ENCODE results near the gene ZFPM1. TPM values are rescaled to one million over a fixed set of nuclear protein-coding genes. Genes with fewer than 3 reads are reported as not detected.

The ZFPM1 gene
- total RNA-seq, 2 experiments from 2014 or later = 2.1 to 14.2 TPM

- no TSS peak for BruUV-seq (replicated peaks)
- H4K20me1 ChIP-seq (ENCODE audit: insufficient read depth, low read length) = no peaks in the 10 kb centered on the region
- intact Hi-C loops (cut with micrococcal nuclease; ENCODE audit: unreplicated experiment) = no loop called here
- H3K4me2 ChIP-seq (ENCODE audit: low read length) = no peak overlapping the region
- ChIA-PET POLR2A (no interaction called here), CTCF (ENCODE audit: unreplicated experiment) (no interaction called here)
- no peak overlapping the region for H3K27ac ChIP-seq (ENCODE audit: low read depth, low read length, poor library complexity, severe bottlenecking)
- no peak overlapping the region for H3K4me3 ChIP-seq (ENCODE audit: low read depth, low read length, poor library complexity, severe bottlenecking)
- TF ChIP-seq EZH2phosphoT487 (IDR thresholded peaks at IDR 0.05; ENCODE audit: borderline replicate concordance, low read depth, low read length) = no peak
- TF ChIP-seq CTCF (conservative IDR thresholded peaks at IDR 0.05; ENCODE audit: low read length) = no peak
- no peaks in the 10 kb centered on the region for H3K36me3 ChIP-seq (ENCODE audit: insufficient read depth, low read length)
- no peaks in the 10 kb centered on the region for H3K4me1 ChIP-seq (ENCODE audit: insufficient read depth, low read length, poor library complexity, severe bottlenecking)
- H3K9me3 ChIP-seq (ENCODE audit: low read length) = no peaks in the 10 kb centered on the region
- H3K79me2 ChIP-seq (ENCODE audit: insufficient read depth, low read depth, low read length) = no peaks in the 10 kb centered on the region
- no peak for DNase-seq (ENCODE audit: low spot score)
- no peak overlapping the region for H2AFZ ChIP-seq (ENCODE audit: low read length)
- no peaks in the 10 kb centered on the region for H3K9me2 ChIP-seq (ENCODE audit: insufficient read depth, low read length)
These were observed 41.0 kb upstream of the ZFPM1 start for GRCh38 chr16:88411951-88412576.

GRCh38 chr16:88412766-88413165 is 40.3 kb upstream of the ZFPM1 start:
- Histone ChIP-seq H4K20me1 (ENCODE audit: insufficient read depth, low read length) (no peaks in the 10 kb centered on the region), H3K9me2 (ENCODE audit: insufficient read depth, low read length) (no peaks in the 10 kb centered on the region), H3K27ac (ENCODE audit: low read depth, low read length, poor library complexity, severe bottlenecking) (no peak overlapping the region), H3K4me1 (ENCODE audit: insufficient read depth, low read length, poor library complexity, severe bottlenecking) (no peaks in the 10 kb centered on the region), H3K36me3 (ENCODE audit: insufficient read depth, low read length) (no peaks in the 10 kb centered on the region), H3K4me3 (ENCODE audit: low read depth, low read length, poor library complexity, severe bottlenecking) (no peak overlapping the region), H2AFZ (ENCODE audit: low read length) (no peak overlapping the region), H3K9me3 (ENCODE audit: low read length) (no peaks in the 10 kb centered on the region), H3K79me2 (ENCODE audit: insufficient read depth, low read depth, low read length) (no peaks in the 10 kb centered on the region), H3K4me2 (ENCODE audit: low read length) (no peak overlapping the region)
- DNase-seq (ENCODE audit: low spot score) = no peak
- no TSS peak for BruUV-seq (replicated peaks)
- intact Hi-C loops (cut with micrococcal nuclease; ENCODE audit: unreplicated experiment) = no loop called here
- ChIA-PET CTCF (ENCODE audit: unreplicated experiment) (no interaction called here), POLR2A (no interaction called here)
- no peak for TF ChIP-seq EZH2phosphoT487 (IDR thresholded peaks at IDR 0.05; ENCODE audit: borderline replicate concordance, low read depth, low read length)
- TF ChIP-seq CTCF (conservative IDR thresholded peaks at IDR 0.05; ENCODE audit: low read length) = no peak

GRCh38 chr16:88413231-88413630 is 39.8 kb upstream of the ZFPM1 start:
- no peaks in the 10 kb centered on the region for H3K4me1 ChIP-seq (ENCODE audit: insufficient read depth, low read length, poor library complexity, severe bottlenecking)
- CTCF ChIA-PET (ENCODE audit: unreplicated experiment) = no interaction called here
- no peak overlapping the region for H2AFZ ChIP-seq (ENCODE audit: low read length)
- no peaks in the 10 kb centered on the region for H4K20me1 ChIP-seq (ENCODE audit: insufficient read depth, low read length)
- no peak overlapping the region for H3K4me2 ChIP-seq (ENCODE audit: low read length)
- no peaks in the 10 kb centered on the region for H3K9me2 ChIP-seq (ENCODE audit: insufficient read depth, low read length)
- H3K4me3 ChIP-seq (ENCODE audit: low read depth, low read length, poor library complexity, severe bottlenecking) = no peak overlapping the region
- no peak for TF ChIP-seq CTCF (conservative IDR thresholded peaks at IDR 0.05; ENCODE audit: low read length)
- H3K79me2 ChIP-seq (ENCODE audit: insufficient read depth, low read depth, low read length) = no peaks in the 10 kb centered on the region
- BruUV-seq (replicated peaks) = no TSS peak
- H3K27ac ChIP-seq (ENCODE audit: low read depth, low read length, poor library complexity, severe bottlenecking) = no peak overlapping the region
- POLR2A ChIA-PET = no interaction called here
- no peaks in the 10 kb centered on the region for H3K9me3 ChIP-seq (ENCODE audit: low read length)
- intact Hi-C loops (cut with micrococcal nuclease; ENCODE audit: unreplicated experiment) = no loop called here
- no peak for DNase-seq (ENCODE audit: low spot score)
- H3K36me3 ChIP-seq (ENCODE audit: insufficient read depth, low read length) = no peaks in the 10 kb centered on the region

Measured in OCI-LY7 (cell line).